ENCODE measurements around the gene EXOG. TPM values are rescaled to one million over a fixed set of nuclear protein-coding genes. Genes with fewer than 3 reads are reported as not detected.

EXOG gene
- total RNA-seq, 1 experiment from 2014 or later: 12.5 TPM

DNA sequence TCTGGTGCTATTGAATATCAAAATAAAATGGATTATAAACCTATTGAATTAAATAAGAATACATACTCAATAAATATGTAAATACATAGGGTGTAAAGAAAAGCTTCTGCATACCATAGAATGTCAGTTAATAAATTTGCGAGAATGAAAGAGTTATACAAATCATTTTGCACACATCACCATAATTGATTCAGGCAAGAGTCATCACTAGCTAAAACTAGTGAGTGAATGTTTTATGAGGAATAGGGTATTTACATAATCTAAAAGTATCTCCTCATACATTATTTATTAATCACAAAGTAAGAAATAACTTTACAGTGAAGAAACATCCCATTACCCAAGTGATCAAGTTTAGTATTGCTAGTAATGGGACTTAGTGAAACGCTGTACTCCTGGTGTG, 13.6 kb downstream of the EXOG start:
- no peaks in the 10 kb centered on the region for H3K4me1 ChIP-seq (ENCODE audit: control insufficient read depth, insufficient read depth, low read length)
- H3K9me3 ChIP-seq (ENCODE audit: control insufficient read depth, insufficient read depth, low read depth, low read length): no peaks in the 10 kb centered on the region
- in situ Hi-C loops (cut with HindIII; ENCODE audit: low pct_unique_long_range_greater_than_20kb, low sequenced_read_pairs) (loop anchor here (25.0 kb wide), 1 partner anchor 153 kb away; no protein-coding TSS in a partner anchor), intact Hi-C loops (cut with micrococcal nuclease; ENCODE audit: unreplicated experiment) (loop anchor here (10.0 kb wide), 1 partner anchor 335 kb away; no protein-coding TSS in a partner anchor)
- DNase-seq (ENCODE audit: low read depth, low spot score) (no peak), ATAC-seq (no peak)
- H3K4me3 ChIP-seq (ENCODE audit: low read depth in 2 of 2, low read length in 2 of 2): no peak overlapping the region
- POLR2A ChIA-PET: no interaction called here
- CTCF ChIA-PET: no interaction called here
- H3K27ac ChIP-seq (ENCODE audit: low read length): no peak overlapping the region
- no peaks in the 10 kb centered on the region for H3K27me3 ChIP-seq (ENCODE audit: control insufficient read depth, insufficient read depth, low read length)
- peaks cover 3% of the 10 kb centered on the region; the same call in 1 of the 2 replicates for H3K36me3 ChIP-seq (ENCODE audit: control insufficient read depth, insufficient read depth, low read length)
- TF ChIP-seq TCF7L2 (IDR thresholded peaks at IDR 0.05; ENCODE audit: low read depth, low read length) (no peak), SIN3A (IDR thresholded peaks at IDR 0.05; ENCODE audit: borderline replicate concordance, insufficient read depth, low read depth, low read length) (no peak), POLR2AphosphoS5 (IDR thresholded peaks at IDR 0.05; ENCODE audit: low read depth, low read length) (no peak)
- TF ChIP-seq, protein P1, sequence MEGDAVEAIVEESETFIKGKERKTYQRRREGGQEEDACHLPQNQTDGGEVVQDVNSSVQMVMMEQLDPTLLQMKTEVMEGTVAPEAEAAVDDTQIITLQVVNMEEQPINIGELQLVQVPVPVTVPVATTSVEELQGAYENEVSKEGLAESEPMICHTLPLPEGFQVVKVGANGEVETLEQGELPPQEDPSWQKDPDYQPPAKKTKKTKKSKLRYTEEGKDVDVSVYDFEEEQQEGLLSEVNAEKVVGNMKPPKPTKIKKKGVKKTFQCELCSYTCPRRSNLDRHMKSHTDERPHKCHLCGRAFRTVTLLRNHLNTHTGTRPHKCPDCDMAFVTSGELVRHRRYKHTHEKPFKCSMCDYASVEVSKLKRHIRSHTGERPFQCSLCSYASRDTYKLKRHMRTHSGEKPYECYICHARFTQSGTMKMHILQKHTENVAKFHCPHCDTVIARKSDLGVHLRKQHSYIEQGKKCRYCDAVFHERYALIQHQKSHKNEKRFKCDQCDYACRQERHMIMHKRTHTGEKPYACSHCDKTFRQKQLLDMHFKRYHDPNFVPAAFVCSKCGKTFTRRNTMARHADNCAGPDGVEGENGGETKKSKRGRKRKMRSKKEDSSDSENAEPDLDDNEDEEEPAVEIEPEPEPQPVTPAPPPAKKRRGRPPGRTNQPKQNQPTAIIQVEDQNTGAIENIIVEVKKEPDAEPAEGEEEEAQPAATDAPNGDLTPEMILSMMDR (IDR thresholded peaks at IDR 0.05): no peak
- TF ChIP-seq, protein P2, sequence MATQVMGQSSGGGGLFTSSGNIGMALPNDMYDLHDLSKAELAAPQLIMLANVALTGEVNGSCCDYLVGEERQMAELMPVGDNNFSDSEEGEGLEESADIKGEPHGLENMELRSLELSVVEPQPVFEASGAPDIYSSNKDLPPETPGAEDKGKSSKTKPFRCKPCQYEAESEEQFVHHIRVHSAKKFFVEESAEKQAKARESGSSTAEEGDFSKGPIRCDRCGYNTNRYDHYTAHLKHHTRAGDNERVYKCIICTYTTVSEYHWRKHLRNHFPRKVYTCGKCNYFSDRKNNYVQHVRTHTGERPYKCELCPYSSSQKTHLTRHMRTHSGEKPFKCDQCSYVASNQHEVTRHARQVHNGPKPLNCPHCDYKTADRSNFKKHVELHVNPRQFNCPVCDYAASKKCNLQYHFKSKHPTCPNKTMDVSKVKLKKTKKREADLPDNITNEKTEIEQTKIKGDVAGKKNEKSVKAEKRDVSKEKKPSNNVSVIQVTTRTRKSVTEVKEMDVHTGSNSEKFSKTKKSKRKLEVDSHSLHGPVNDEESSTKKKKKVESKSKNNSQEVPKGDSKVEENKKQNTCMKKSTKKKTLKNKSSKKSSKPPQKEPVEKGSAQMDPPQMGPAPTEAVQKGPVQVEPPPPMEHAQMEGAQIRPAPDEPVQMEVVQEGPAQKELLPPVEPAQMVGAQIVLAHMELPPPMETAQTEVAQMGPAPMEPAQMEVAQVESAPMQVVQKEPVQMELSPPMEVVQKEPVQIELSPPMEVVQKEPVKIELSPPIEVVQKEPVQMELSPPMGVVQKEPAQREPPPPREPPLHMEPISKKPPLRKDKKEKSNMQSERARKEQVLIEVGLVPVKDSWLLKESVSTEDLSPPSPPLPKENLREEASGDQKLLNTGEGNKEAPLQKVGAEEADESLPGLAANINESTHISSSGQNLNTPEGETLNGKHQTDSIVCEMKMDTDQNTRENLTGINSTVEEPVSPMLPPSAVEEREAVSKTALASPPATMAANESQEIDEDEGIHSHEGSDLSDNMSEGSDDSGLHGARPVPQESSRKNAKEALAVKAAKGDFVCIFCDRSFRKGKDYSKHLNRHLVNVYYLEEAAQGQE (IDR thresholded peaks at IDR 0.05; ENCODE audit: insufficient read depth in 1 of 2, low read depth in 2 of 2, low read length in 1 of 2): no peak
- BruUV-seq (replicated peaks): no TSS peak

DNA sequence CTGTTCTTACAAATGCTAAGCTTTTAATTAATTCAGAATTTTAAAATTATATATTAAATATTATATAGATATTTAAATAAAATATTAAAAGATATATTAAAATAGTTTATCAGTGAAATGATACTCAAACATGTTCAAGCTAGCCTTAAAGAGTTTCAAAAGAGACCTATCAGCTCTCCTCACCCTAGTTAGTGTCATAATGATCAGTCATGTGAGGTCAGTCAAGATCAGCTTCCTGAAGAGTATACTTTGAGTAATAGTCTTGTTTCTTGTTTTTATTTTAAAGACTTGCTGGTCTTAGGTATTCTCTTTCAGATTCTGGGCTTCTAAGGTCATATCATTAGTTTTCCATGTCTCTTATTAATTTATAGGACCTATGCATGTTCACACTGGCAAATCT, 14.5 kb downstream of the EXOG start:
- BruUV-seq (replicated peaks): no TSS peak
- H3K36me3 ChIP-seq (ENCODE audit: control insufficient read depth, insufficient read depth, low read length): peaks cover 3% of the 10 kb centered on the region; the same call in 1 of the 2 replicates
- H3K4me1 ChIP-seq (ENCODE audit: control insufficient read depth, insufficient read depth, low read length): no peaks in the 10 kb centered on the region

More for the DNA sequence above, 14.5 kb downstream of the EXOG start:
- ChIA-PET POLR2A (no interaction called here), CTCF (no interaction called here)
- Histone ChIP-seq H3K9me3 (ENCODE audit: control insufficient read depth, insufficient read depth, low read depth, low read length) (no peaks in the 10 kb centered on the region), H3K27ac (ENCODE audit: low read length) (no peak overlapping the region), H3K27me3 (ENCODE audit: control insufficient read depth, insufficient read depth, low read length) (no peaks in the 10 kb centered on the region), H3K4me3 (ENCODE audit: low read depth in 2 of 2, low read length in 2 of 2) (no peak overlapping the region)
- intact Hi-C loops (cut with micrococcal nuclease; ENCODE audit: unreplicated experiment) (no loop called here), in situ Hi-C loops (cut with HindIII; ENCODE audit: low pct_unique_long_range_greater_than_20kb, low sequenced_read_pairs) (loop anchor here (25.0 kb wide), 1 partner anchor 152 kb away; no protein-coding TSS in a partner anchor)
- no peak for ATAC-seq
- no peak for DNase-seq (ENCODE audit: low read depth, low spot score)
- TF ChIP-seq, protein P1 (IDR thresholded peaks at IDR 0.05): no peak
- TF ChIP-seq TCF7L2 (IDR thresholded peaks at IDR 0.05; ENCODE audit: low read depth, low read length): no peak
